Embryonic facial prominence (tissue), 1 donor: Measurements from ENCODE around the gene DGAT2L6.
A peak's percentile ranks its signal among the peaks of the same experiment; 100 is the strongest.
"Not testable (repeated sequence)": the region's sequence is repeated elsewhere in the genome, so short reads cannot be mapped to it uniquely, and the experiment has no call there.

Experiments used
- DNase-seq: peaks from one replicate; pipeline ENCODE4 v3.0.0-alpha.2; 2016; ENCODE audit errors: extremely low spot score

The DGAT2L6 gene

DNA sequence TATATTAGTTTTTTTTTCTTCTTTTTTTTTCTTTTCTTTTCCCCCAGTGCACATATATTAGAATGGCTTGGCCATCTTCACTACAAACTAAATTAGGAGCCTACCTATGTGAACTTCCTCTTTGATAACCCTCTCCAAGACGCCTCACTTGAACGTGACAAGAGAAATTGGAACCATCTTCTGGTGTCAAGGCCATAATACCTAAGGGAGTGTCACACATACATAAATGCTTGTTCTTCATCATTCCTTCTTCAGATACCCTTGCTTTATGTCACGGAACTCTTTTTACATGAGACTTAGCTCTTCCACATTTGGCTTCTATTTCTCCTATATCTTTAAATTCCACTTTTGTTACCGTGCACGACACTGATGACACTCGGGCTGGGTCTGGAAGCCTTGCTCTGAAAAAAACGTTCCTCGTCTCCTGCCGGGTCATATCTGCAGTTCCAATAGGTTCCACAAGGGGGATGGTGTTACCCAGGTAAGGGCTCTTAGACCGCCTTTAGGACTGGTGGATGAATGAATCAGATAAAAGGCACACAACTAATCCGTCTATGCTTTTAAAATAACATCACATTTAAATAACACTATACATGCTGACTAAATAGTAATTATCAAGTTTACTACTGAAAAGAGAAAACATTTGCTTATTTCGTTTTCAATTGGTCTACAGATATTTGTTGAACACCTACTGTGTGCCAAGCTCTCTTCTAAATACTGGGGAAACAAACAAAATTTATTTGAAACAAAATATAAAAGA lies 19.9 kb downstream of the DGAT2L6 start:
- peak; percentile 6 for DNase-seq

DNA sequence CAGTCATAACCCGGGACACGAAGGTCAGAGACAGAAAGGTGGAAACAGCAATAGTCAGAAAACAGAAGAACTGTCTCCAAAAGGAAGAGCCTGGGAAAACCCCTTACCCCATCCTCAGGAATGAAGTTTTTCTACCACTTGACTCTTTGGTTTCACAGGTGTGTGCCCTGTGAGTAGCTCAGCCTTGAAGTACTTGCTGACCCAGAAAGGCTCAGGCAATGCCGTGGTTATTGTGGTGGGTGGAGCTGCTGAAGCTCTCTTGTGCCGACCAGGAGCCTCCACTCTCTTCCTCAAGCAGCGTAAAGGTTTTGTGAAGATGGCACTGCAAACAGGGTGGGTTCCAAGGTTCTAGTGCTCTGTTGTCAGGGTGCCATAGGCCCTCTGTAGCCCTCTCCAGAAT lies 24.4 kb downstream of the DGAT2L6 start:
- DNase-seq: no peak

DNA sequence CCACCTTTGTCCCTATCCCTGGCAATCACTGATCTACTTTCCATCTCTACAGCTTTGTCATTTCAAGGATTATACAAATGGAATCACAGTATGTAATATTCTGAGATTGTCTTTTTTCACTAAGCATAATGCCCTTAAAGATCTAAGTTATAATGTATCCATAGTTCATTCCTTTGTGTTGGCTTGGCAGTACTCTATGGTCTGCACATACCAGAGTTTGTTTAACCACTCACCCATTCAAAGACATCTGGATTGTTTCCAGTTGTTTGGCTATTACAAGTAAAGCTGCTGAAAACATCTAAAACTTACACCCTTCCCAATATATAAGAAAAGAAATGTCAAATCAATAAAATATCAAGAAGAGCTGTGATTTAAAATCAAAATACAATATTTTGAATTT lies 31.2 kb downstream of the DGAT2L6 start:
- DNase-seq: no peak

GRCh38 chrX:70209570-70209969 lies 32.3 kb downstream of the DGAT2L6 start:
- not testable (repeated sequence) for DNase-seq

- no peak for DNase-seq
These were observed 42.9 kb downstream of the DGAT2L6 start for GRCh38 chrX:70219938-70220764.

DNA sequence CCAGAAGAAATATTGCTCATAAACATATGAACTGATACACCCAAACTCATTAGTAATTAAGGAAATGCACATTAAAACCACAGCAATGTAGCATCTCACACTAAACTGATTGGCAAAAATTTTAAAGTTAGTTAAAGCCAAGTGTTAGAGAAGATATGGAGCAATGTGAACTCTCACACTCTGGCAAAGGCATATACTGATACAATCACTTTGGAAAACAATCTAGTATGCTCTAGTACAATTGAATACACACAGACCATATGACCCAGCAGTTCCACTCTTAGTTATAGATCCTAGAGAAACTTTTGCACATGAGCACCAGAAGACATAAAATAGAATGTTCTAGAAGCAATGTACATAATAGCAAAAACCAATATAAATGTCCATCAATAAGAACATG lies 48.8 kb downstream of the DGAT2L6 start:
- DNase-seq: no peak

- DNase-seq: no peak
These were observed 49.4 kb downstream of the DGAT2L6 start for GRCh38 chrX:70226687-70227086.

DNA sequence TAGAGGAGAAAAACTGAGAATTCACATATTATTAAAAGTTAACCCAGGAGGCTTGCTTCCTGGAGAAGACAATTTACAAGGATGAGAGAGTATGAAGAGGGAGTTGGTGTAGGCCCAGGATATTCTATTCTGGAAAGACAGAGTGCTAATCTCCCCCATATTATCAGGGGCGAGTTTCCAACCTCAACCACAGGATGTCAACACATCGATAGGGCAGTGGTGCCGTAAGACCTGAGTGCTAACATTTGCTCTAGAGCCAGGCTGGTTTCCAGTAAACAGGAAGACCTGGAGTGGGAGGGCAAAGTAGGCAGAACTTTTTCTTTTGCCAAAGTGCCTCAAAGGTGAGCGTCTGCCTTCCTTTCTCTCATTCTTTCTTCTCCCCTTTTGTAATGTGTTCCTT lies 54.4 kb downstream of the DGAT2L6 start:
- DNase-seq: no peak

DNA sequence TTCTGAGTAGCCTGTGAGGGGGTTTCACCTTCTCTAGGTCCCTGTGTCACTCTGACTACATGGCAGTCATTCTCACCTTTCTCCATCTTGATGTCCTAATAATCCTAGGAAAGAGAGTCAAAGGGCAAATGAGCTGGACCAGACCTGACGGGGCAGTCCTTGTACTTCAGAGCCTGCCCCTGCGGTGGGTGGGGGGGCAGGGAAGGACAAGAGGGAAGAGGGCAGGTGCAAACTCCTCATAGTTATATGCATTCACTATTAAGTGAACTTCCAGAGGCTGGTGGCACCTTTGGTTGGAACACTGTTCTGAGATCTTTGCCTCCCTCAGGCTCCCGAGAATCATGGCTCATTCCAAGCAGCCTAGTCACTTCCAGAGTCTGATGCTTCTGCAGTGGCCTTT lies 57.1 kb downstream of the DGAT2L6 start, which contains the start of gene AWAT1:
AWAT1 (plus strand) TSS at position 301 of the 400 bp plus-strand sequence; CDS start at position 342, 41 bp downstream.
- DNase-seq: no peak

- no peak for DNase-seq
These were observed 63.5 kb downstream of the DGAT2L6 start for GRCh38 chrX:70240751-70241150.

DNA sequence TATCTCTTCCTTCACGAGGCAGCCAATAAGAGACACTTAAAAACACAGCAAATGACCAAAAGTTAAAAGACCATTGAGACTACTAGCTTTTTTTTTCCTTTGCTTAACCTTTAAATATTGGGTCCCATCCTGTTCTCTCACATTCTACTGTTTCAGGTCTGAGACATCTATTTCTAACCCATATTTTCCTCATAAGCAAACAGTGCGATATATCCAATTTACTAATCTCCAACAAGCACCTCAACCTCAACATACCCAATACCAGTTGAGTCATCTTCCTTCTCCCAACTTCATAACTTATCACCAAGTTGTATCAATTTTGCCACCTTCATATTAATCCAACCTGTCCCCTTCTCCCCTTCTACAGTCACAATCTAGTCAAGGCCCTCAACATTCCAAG lies 64.2 kb downstream of the DGAT2L6 start:
- no peak for DNase-seq

- DNase-seq: not testable (repeated sequence)
These were observed 66.3 kb downstream of the DGAT2L6 start for GRCh38 chrX:70243601-70244000.

- DNase-seq: no peak
These were observed 67.6 kb downstream of the DGAT2L6 start for GRCh38 chrX:70244881-70245280.

GRCh38 chrX:70247252-70247651 lies 70.0 kb downstream of the DGAT2L6 start:
- DNase-seq: no peak

GRCh38 chrX:70252491-70252890 lies 75.2 kb downstream of the DGAT2L6 start:
- no peak for DNase-seq

DNA sequence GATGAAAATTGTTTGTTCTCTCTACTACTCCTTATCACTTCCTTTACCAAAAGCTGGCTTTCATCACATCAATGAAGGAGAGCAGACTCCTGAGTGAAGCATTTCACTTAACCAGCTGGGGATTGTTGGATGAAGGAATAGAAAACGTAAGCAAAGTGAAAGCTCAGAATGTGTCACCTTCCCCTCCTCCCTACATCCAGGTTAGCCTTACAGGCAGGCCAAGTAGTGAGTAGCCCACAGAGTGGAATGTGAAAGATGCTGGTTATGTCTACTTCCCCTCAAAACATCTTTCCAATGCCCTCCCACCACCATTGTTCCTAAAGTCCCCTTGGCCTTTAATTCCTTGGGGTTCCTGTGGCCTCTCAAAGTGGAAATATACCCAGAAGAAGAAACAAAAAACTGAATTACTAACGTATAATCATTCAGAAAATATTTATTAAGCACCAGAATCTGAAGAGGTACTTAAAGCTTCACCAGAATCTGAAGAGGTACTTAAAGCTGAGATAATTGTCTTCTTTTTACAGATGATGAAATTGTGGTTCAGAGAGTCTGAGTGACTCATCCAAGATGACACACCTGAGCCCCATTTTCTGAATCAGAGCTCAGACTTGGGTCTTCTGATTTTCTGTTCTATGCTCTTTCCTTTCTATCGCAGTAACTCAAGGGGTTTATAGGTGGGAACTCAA lies 76.2 kb downstream of the DGAT2L6 start:
- DNase-seq: no peak

DNA sequence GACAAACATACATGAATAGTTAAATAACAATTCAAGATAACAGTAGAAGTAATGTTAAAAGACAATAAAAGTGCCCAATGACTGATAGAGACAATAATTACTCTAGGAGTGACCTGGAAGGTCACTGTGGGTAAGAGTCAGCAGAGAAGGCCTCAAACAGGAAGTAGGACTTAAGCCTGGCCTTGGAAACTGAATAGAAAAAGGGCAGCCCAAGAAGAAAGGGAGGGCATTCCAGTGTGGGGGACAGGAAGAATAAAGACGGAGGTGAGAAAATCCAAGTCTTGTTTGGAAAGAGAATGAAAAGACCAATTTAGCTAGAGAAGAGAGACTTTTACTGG lies 76.7 kb downstream of the DGAT2L6 start:
- no peak for DNase-seq

GRCh38 chrX:70254909-70255308 lies 77.6 kb downstream of the DGAT2L6 start:
- DNase-seq: no peak
